Astrocyte of the spinal cord (primary cell): ENCODE data around the gene ZNF655.

Experiments
- DNase-seq: peaks from one replicate; pipeline ENCODE4 v3.0.0; 2011; ENCODE audit warnings: low read depth, low spot score
- H3K4me3 ChIP-seq: 2 replicates; pipeline ENCODE4 v1.5.1; 2011; ENCODE audit warnings: low read depth, mild to moderate bottlenecking, low read length, moderate library complexity
- CTCF ChIP-seq: IDR thresholded peaks from 2 replicates; pipeline ENCODE4 v1.5.1; 2012; ENCODE audit warnings: low read depth, mild to moderate bottlenecking, low read length, inconsistent platforms
- in situ Hi-C: cut with HindIII; loops from 2 replicates; pipeline ENCODE4 v1.10.0; 2017; ENCODE audit warnings: low sequenced_read_pairs

ZNF655 gene, protein sequence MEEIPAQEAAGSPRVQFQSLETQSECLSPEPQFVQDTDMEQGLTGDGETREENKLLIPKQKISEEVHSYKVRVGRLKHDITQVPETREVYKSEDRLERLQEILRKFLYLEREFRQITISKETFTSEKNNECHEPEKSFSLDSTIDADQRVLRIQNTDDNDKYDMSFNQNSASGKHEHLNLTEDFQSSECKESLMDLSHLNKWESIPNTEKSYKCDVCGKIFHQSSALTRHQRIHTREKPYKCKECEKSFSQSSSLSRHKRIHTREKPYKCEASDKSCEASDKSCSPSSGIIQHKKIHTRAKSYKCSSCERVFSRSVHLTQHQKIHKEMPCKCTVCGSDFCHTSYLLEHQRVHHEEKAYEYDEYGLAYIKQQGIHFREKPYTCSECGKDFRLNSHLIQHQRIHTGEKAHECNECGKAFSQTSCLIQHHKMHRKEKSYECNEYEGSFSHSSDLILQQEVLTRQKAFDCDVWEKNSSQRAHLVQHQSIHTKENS

GRCh38 chr7:99558306-99559174, at the start of gene ZNF655:
TSS of gene ZNF655 (plus strand) at chr7:99558642. CDS start at chr7:99560560, 1,918 bp downstream.
- DNase-seq, result peak; percentile 92
- in situ Hi-C loops, result no loop called here
- TF ChIP-seq CTCF, result no peak
- peak within 1 kb of the TSS; percentile 91 for H3K4me3 ChIP-seq

DNA sequence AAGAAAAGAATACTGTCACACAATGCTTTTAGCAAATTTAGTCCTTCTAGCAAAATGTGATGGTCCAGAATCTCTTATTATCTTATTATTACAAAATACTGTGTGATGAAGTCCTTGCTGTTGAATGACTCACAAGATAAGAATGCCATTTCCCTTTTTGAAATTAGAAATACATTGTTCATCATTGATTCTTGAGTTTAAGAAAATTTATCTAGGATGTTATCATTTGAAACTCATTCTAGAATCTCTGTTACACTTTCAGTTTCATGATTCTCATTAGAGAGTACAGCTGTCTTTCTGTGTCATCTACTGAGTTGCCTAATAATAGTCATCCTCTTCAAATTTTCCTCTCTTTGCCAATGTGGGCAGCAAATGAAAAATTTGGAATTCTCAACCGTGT, 44.4 kb upstream of the ZNF655 start:
- H3K4me3 ChIP-seq, result no peak overlapping the region
- in situ Hi-C loops, result no loop called here
- DNase-seq, result no peak
- TF ChIP-seq CTCF, result no peak

DNA sequence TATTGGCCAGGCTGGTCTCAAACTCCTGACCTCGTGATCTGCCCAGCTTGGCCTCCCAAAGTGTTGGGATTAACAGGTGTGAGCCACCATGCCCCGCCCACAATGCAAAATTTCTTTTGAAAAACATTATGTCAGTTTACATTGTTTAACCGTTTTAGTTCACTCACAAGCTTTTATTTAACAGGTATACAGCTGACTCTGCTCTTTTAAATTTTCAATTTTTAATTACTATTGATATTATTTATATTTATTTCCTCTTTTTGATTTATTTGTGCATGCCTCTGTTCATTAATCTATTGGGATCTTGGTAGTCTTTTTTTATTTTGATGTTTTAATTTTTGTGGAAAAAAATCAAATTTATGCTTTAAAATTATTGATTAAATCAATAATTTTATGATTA, 37.0 kb upstream of the ZNF655 start:
- TF ChIP-seq CTCF, result no peak
- no peak for DNase-seq
- in situ Hi-C loops, result no loop called here
- no peak overlapping the region for H3K4me3 ChIP-seq

GRCh38 chr7:99525713-99526440, 32.6 kb upstream of the ZNF655 start:
- DNase-seq, result no peak
- peak; percentile 22 for TF ChIP-seq CTCF
- in situ Hi-C loops, result no loop called here
- H3K4me3 ChIP-seq, result no peak overlapping the region

GRCh38 chr7:99531354-99531765, 27.1 kb upstream of the ZNF655 start:
- DNase-seq, result peak; percentile 15
- no peak for TF ChIP-seq CTCF
- no peak overlapping the region for H3K4me3 ChIP-seq
- in situ Hi-C loops, result no loop called here

DNA sequence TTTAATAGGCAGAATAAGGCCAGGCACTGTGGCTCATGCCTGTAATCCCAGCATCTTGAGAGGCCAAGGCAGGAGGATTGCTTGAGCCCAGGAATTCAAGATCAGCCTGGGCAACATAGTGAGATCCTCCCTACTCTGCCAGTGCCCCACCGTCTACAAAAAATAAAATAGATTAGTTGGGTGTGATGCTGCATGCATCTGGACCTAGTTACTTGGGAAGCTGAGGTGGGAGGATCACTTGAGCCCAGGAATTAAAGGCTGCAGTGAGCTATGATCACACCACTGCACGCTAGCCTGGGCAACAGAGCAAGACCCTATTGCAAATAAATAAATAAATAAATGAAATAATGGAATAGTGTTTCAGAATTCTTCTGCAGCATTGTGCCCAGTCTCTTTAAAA, 22.8 kb upstream of the ZNF655 start:
- in situ Hi-C loops, result no loop called here
- TF ChIP-seq CTCF, result no peak
- H3K4me3 ChIP-seq, result no peak overlapping the region
- no peak for DNase-seq
